NOMO-1 treated with DMSO at 0.1 percent for 48 hours (cell line): Measurements from ENCODE around the gene TNS1.
A peak's percentile ranks its signal among the peaks of the same experiment; 100 is the strongest.

Experiments used
- DNase-seq: peaks from one replicate; lab custom pipeline; 2025; ENCODE audit not compliant: unreplicated experiment; lab: John Stamatoyannopoulos, UW

The TNS1 gene

GRCh38 chr2:217945530-217945929, 57.3 kb downstream of the TNS1 start:
- DNase-seq: no peak

- DNase-seq: no peak
Observed at GRCh38 chr2:217944923-217945322, 57.9 kb downstream of the TNS1 start.

GRCh38 chr2:217944366-217944765, 58.4 kb downstream of the TNS1 start:
- no peak for DNase-seq

- DNase-seq: peak; percentile 54
Observed at GRCh38 chr2:217943446-217944321, 59.1 kb downstream of the TNS1 start.

GRCh38 chr2:217942731-217943335, 60.0 kb downstream of the TNS1 start:
- no peak for DNase-seq

- DNase-seq: no peak
Observed at GRCh38 chr2:217941886-217942728, 60.7 kb downstream of the TNS1 start.

- DNase-seq: no peak
Observed at GRCh38 chr2:217941339-217941738, 61.5 kb downstream of the TNS1 start.

- no peak for DNase-seq
Observed at GRCh38 chr2:217940261-217941220, 62.3 kb downstream of the TNS1 start.

- DNase-seq: no peak
Observed at GRCh38 chr2:217939629-217940245, 63.1 kb downstream of the TNS1 start.

GRCh38 chr2:217939220-217939619, 63.6 kb downstream of the TNS1 start:
- DNase-seq: no peak

- DNase-seq: no peak
Observed at GRCh38 chr2:217938036-217938435, 64.8 kb downstream of the TNS1 start.

GRCh38 chr2:217937446-217937845, 65.3 kb downstream of the TNS1 start:
- DNase-seq: no peak

- no peak for DNase-seq
Observed at GRCh38 chr2:217936952-217937351, 65.8 kb downstream of the TNS1 start.

GRCh38 chr2:217935901-217936684, 66.7 kb downstream of the TNS1 start:
- no peak for DNase-seq

GRCh38 chr2:217935235-217935879, 67.4 kb downstream of the TNS1 start:
- DNase-seq: no peak

- peak; percentile 93 for DNase-seq
Observed at GRCh38 chr2:217934321-217935131, 68.3 kb downstream of the TNS1 start.

GRCh38 chr2:217933617-217933993, 69.2 kb downstream of the TNS1 start:
- no peak for DNase-seq
